Umbilical cord (tissue), 2 donors: ENCODE measurements around the gene SETDB2. TPM values are rescaled to one million over a fixed set of nuclear protein-coding genes. Genes with fewer than 3 reads are reported as not detected.

Source experiments
- DNase-seq: peaks from one replicate; pipeline ENCODE4 v3.0.0-alpha.2; 2015; ENCODE audit warnings: low spot score
- total RNA-seq: library from RNA; depleted of rRNA; stranded (reverse); fragments of >200 nt; gene quantifications from one replicate; pipeline ENCODE4 v1.2.3, GENCODE V29; 2014; ENCODE audit warnings: low replicate concordance; ENCODE audit not compliant: insufficient read depth

Gene SETDB2
- total RNA-seq, 1 donor from 2014 or later, result 9.4 TPM

GRCh38 chr13:49530457-49530856, 86.4 kb downstream of the SETDB2 start:
- peak; percentile 24 for DNase-seq

- DNase-seq, result no peak
These were observed 88.5 kb downstream of the SETDB2 start for GRCh38 chr13:49532593-49532992.

- no peak for DNase-seq
These were observed 88.9 kb downstream of the SETDB2 start for GRCh38 chr13:49533011-49533410.

- DNase-seq, result no peak
These were observed 89.7 kb downstream of the SETDB2 start for GRCh38 chr13:49533591-49534269.

GRCh38 chr13:49536144-49536873, 92.2 kb downstream of the SETDB2 start:
- DNase-seq, result no peak

GRCh38 chr13:49538404-49538803, 94.3 kb downstream of the SETDB2 start:
- no peak for DNase-seq

- no peak for DNase-seq
These were observed 95.2 kb downstream of the SETDB2 start for GRCh38 chr13:49539313-49539712.

- no peak for DNase-seq
These were observed 95.7 kb downstream of the SETDB2 start for GRCh38 chr13:49539746-49540145.

GRCh38 chr13:49540552-49540951, 96.5 kb downstream of the SETDB2 start:
- DNase-seq, result no peak

- no peak for DNase-seq
These were observed 99.6 kb downstream of the SETDB2 start for GRCh38 chr13:49543656-49544055.

Other genes with a start within 250 kb of the SETDB2 start
- gene MLNR, start 223.9 kb upstream of the SETDB2 start, total RNA-seq, result 1.2 TPM
- gene CDADC1, start 196.3 kb upstream of the SETDB2 start, total RNA-seq, result 1.4 TPM
- 8.2 TPM for gene CAB39L, start 210 bp upstream of the SETDB2 start, total RNA-seq
- gene PHF11, start 51.7 kb downstream of the SETDB2 start, total RNA-seq, result 16.6 TPM
- gene RCBTB1, start 141.3 kb downstream of the SETDB2 start, total RNA-seq, result 6.7 TPM
- gene ARL11, start 184.2 kb downstream of the SETDB2 start, total RNA-seq, result 2.9 TPM
- gene EBPL, start 247.2 kb downstream of the SETDB2 start, total RNA-seq, result 29.4 TPM